ENCODE data around the gene RAB15. TPM values are rescaled to one million over a fixed set of nuclear protein-coding genes. Genes with fewer than 3 reads are reported as not detected.
"Not testable (repeated sequence)": the region's sequence is repeated elsewhere in the genome, so short reads cannot be mapped to it uniquely, and the experiment has no call there.

RAB15 gene
- total RNA-seq, 1 donor from 2014 or later, result 10.4 TPM

- DNase-seq, result no peak
These were observed 34.8 kb downstream of the RAB15 start for GRCh38 chr14:64937171-64937820.

- DNase-seq, result no peak
These were observed 36.6 kb downstream of the RAB15 start for GRCh38 chr14:64935508-64935907.

GRCh38 chr14:64934338-64934929 is 37.7 kb downstream of the RAB15 start:
- DNase-seq, result no peak

- DNase-seq, result no peak
These were observed 39.9 kb downstream of the RAB15 start for GRCh38 chr14:64932231-64932630.

- no peak for DNase-seq
These were observed 41.0 kb downstream of the RAB15 start for GRCh38 chr14:64931123-64931522.

- no peak for DNase-seq
These were observed 41.9 kb downstream of the RAB15 start for GRCh38 chr14:64930085-64930843.

GRCh38 chr14:64929014-64929359 is 43.1 kb downstream of the RAB15 start:
- DNase-seq, result no peak

GRCh38 chr14:64928239-64929013 is 43.7 kb downstream of the RAB15 start:
- peak; percentile 11 for DNase-seq

- no peak for DNase-seq
These were observed 45.1 kb downstream of the RAB15 start for GRCh38 chr14:64927031-64927430.

GRCh38 chr14:64926398-64926995 is 45.6 kb downstream of the RAB15 start:
- no peak for DNase-seq

GRCh38 chr14:64923015-64923414 is 49.1 kb downstream of the RAB15 start:
- DNase-seq, result no peak

- DNase-seq, result no peak
These were observed 51.7 kb downstream of the RAB15 start for GRCh38 chr14:64920465-64920864.

- no peak for DNase-seq
These were observed 52.5 kb downstream of the RAB15 start for GRCh38 chr14:64919618-64920017.

GRCh38 chr14:64919215-64919614 is 52.9 kb downstream of the RAB15 start:
- no peak for DNase-seq

- DNase-seq, result no peak
These were observed 53.9 kb downstream of the RAB15 start for GRCh38 chr14:64918216-64918615.

- DNase-seq, result no peak
These were observed 56.3 kb downstream of the RAB15 start for GRCh38 chr14:64915797-64916196.

GRCh38 chr14:64915029-64915424 is 57.1 kb downstream of the RAB15 start:
- no peak for DNase-seq

GRCh38 chr14:64914237-64915028 is 57.7 kb downstream of the RAB15 start, which contains the start of gene CHURC1:
Gene CHURC1 (plus strand): TSS chr14:64914455. CDS start chr14:64914496, 41 bp downstream.
- peak; percentile 99 for DNase-seq

- not testable (repeated sequence) for DNase-seq
These were observed 58.7 kb downstream of the RAB15 start for GRCh38 chr14:64913477-64913876.

- DNase-seq, result no peak
These were observed 59.9 kb downstream of the RAB15 start for GRCh38 chr14:64912261-64912660.

GRCh38 chr14:64910847-64911495 is 61.2 kb downstream of the RAB15 start:
- DNase-seq, result peak; percentile 65
